ENCODE data around the gene STPG2. TPM values are rescaled to one million over a fixed set of nuclear protein-coding genes. Genes with fewer than 3 reads are reported as not detected.

The STPG2 gene
- total RNA-seq, 2 experiments from 2014 or later = not detected

GRCh38 chr4:97841512-97841911 lies 301.8 kb downstream of the STPG2 start:
- no peaks in the 10 kb centered on the region for H3K9me3 ChIP-seq (ENCODE audit: low read length)
- H3K4me2 ChIP-seq (ENCODE audit: low read length) = no peak overlapping the region
- DNase-seq (ENCODE audit: low spot score) = no peak
- no peaks in the 10 kb centered on the region for H3K36me3 ChIP-seq (ENCODE audit: insufficient read depth, low read length)
- no peaks in the 10 kb centered on the region for H3K4me1 ChIP-seq (ENCODE audit: insufficient read depth, low read length, poor library complexity, severe bottlenecking)
- CTCF ChIA-PET (ENCODE audit: unreplicated experiment) = no interaction called here
- H2AFZ ChIP-seq (ENCODE audit: low read length) = no peak overlapping the region
- no peak overlapping the region for H3K4me3 ChIP-seq (ENCODE audit: low read depth, low read length, poor library complexity, severe bottlenecking)
- TF ChIP-seq, protein P1, sequence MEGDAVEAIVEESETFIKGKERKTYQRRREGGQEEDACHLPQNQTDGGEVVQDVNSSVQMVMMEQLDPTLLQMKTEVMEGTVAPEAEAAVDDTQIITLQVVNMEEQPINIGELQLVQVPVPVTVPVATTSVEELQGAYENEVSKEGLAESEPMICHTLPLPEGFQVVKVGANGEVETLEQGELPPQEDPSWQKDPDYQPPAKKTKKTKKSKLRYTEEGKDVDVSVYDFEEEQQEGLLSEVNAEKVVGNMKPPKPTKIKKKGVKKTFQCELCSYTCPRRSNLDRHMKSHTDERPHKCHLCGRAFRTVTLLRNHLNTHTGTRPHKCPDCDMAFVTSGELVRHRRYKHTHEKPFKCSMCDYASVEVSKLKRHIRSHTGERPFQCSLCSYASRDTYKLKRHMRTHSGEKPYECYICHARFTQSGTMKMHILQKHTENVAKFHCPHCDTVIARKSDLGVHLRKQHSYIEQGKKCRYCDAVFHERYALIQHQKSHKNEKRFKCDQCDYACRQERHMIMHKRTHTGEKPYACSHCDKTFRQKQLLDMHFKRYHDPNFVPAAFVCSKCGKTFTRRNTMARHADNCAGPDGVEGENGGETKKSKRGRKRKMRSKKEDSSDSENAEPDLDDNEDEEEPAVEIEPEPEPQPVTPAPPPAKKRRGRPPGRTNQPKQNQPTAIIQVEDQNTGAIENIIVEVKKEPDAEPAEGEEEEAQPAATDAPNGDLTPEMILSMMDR (conservative IDR thresholded peaks at IDR 0.05; ENCODE audit: low read length) = no peak
- no peak for TF ChIP-seq EZH2phosphoT487 (IDR thresholded peaks at IDR 0.05; ENCODE audit: borderline replicate concordance, low read depth, low read length)
- H3K9me2 ChIP-seq (ENCODE audit: insufficient read depth, low read length) = no peaks in the 10 kb centered on the region
- intact Hi-C loops (cut with micrococcal nuclease; ENCODE audit: unreplicated experiment) = no loop called here
- BruUV-seq (replicated peaks) = no TSS peak
- H3K79me2 ChIP-seq (ENCODE audit: insufficient read depth, low read depth, low read length) = no peaks in the 10 kb centered on the region
- H3K27ac ChIP-seq (ENCODE audit: low read depth, low read length, poor library complexity, severe bottlenecking) = no peak overlapping the region
- POLR2A ChIA-PET = interaction anchor here (0.5 kb wide), 1 partner anchor 14 kb away, joined by 3 read pairs; no protein-coding TSS in a partner anchor
- no peaks in the 10 kb centered on the region for H4K20me1 ChIP-seq (ENCODE audit: insufficient read depth, low read length)

GRCh38 chr4:97836662-97837061 lies 306.6 kb downstream of the STPG2 start:
- TF ChIP-seq, protein P1 (conservative IDR thresholded peaks at IDR 0.05; ENCODE audit: low read length) = no peak
- no peak for TF ChIP-seq EZH2phosphoT487 (IDR thresholded peaks at IDR 0.05; ENCODE audit: borderline replicate concordance, low read depth, low read length)
- H3K9me2 ChIP-seq (ENCODE audit: insufficient read depth, low read length) = no peaks in the 10 kb centered on the region
- intact Hi-C loops (cut with micrococcal nuclease; ENCODE audit: unreplicated experiment) = no loop called here
- H3K9me3 ChIP-seq (ENCODE audit: low read length) = no peaks in the 10 kb centered on the region
- DNase-seq (ENCODE audit: low spot score) = no peak
- H4K20me1 ChIP-seq (ENCODE audit: insufficient read depth, low read length) = no peaks in the 10 kb centered on the region
- ChIA-PET CTCF (ENCODE audit: unreplicated experiment) (no interaction called here), POLR2A (no interaction called here)
- no peaks in the 10 kb centered on the region for H3K79me2 ChIP-seq (ENCODE audit: insufficient read depth, low read depth, low read length)
- H3K27ac ChIP-seq (ENCODE audit: low read depth, low read length, poor library complexity, severe bottlenecking) = no peak overlapping the region
- H3K36me3 ChIP-seq (ENCODE audit: insufficient read depth, low read length) = no peaks in the 10 kb centered on the region
- no peak overlapping the region for H2AFZ ChIP-seq (ENCODE audit: low read length)
- no peak overlapping the region for H3K4me3 ChIP-seq (ENCODE audit: low read depth, low read length, poor library complexity, severe bottlenecking)
- H3K4me1 ChIP-seq (ENCODE audit: insufficient read depth, low read length, poor library complexity, severe bottlenecking) = no peaks in the 10 kb centered on the region
- no peak overlapping the region for H3K4me2 ChIP-seq (ENCODE audit: low read length)
- BruUV-seq (replicated peaks) = no TSS peak

DNA sequence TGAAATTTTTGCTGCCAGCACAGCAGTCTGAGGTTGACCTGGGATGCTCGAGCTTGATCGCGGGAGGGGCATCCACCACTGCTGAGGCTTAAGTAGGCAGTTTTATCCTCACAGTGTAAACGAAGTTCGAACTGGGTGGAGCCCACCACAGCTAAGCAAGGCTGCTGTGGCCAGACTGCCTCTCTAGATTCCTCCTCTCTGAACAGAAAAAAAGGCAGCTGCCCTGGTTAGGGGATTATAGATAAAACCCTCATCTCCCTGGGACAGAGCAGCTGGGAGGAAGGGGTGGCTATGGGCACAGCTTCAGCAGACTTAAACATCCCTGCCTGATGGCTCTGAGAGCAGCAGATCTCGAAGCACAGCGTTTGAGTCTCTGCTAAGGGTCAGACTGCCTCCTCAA lies 314.6 kb downstream of the STPG2 start:
- no peaks in the 10 kb centered on the region for H3K4me1 ChIP-seq (ENCODE audit: insufficient read depth, low read length, poor library complexity, severe bottlenecking)
- BruUV-seq (replicated peaks) = no TSS peak
- POLR2A ChIA-PET = no interaction called here
- no peak overlapping the region for H3K27ac ChIP-seq (ENCODE audit: low read depth, low read length, poor library complexity, severe bottlenecking)
- TF ChIP-seq EZH2phosphoT487 (IDR thresholded peaks at IDR 0.05; ENCODE audit: borderline replicate concordance, low read depth, low read length) = no peak
- TF ChIP-seq, protein P1 (conservative IDR thresholded peaks at IDR 0.05; ENCODE audit: low read length) = no peak
- H3K79me2 ChIP-seq (ENCODE audit: insufficient read depth, low read depth, low read length) = no peaks in the 10 kb centered on the region
- CTCF ChIA-PET (ENCODE audit: unreplicated experiment) = no interaction called here
- H2AFZ ChIP-seq (ENCODE audit: low read length) = no peak overlapping the region
- no peaks in the 10 kb centered on the region for H3K9me3 ChIP-seq (ENCODE audit: low read length)
- no peak overlapping the region for H3K4me3 ChIP-seq (ENCODE audit: low read depth, low read length, poor library complexity, severe bottlenecking)
- no peak for DNase-seq (ENCODE audit: low spot score)
- no peaks in the 10 kb centered on the region for H4K20me1 ChIP-seq (ENCODE audit: insufficient read depth, low read length)
- intact Hi-C loops (cut with micrococcal nuclease; ENCODE audit: unreplicated experiment) = no loop called here
- no peak overlapping the region for H3K4me2 ChIP-seq (ENCODE audit: low read length)
- H3K36me3 ChIP-seq (ENCODE audit: insufficient read depth, low read length) = no peaks in the 10 kb centered on the region
- no peaks in the 10 kb centered on the region for H3K9me2 ChIP-seq (ENCODE audit: insufficient read depth, low read length)
